AG09319 (cell line): Measurements from ENCODE around the gene LENEP.

Experiments
- DNase-seq: peaks from one replicate; pipeline ENCODE4 v3.0.0-alpha.2; 2010; ENCODE audit warnings: low read depth; ENCODE audit errors: extremely low read depth
- CTCF ChIP-seq: IDR thresholded peaks from 2 replicates; pipeline ENCODE4 v1.5.1; 2011; ENCODE audit warnings: low read depth, mild to moderate bottlenecking, inconsistent platforms, low read length, moderate library complexity

LENEP gene

DNA sequence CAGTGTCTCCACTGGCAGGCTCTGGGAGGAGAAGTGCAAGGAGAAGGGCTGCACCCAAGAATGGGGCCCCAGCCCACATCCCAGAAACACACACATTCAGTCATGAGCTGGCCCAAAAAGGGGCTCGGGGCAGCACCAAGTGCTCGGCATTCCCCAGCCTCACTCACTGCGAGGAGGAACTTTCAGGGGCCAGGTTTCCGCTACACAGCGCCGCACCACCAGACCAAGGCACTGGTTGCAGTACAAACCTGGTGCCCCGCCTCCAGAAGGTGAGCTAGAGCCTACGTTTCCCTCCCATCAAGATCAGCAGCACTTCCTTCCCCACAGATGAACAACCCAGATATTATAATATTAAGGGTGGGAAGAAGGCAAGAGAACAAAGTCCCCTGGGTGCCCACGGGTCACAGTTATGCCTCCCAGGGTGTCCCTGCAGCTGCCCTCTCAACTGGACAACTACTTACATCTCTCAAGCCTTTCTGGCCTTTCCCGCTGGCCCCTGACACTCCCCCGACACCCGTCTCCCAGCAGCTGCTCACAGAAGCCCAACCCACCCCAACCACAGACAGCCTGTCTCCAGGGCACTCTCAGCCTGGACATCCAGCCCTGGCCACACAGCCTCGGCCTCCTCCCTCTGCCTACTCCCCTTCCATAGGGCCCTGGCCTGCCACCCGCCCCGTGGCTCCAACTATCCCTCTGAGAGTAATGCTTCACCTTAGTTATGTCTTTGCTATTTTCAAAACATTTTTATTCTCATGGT lies 41.3 kb upstream of the LENEP start:
- no peak for TF ChIP-seq CTCF
- DNase-seq, result no peak

GRCh38 chr1:154952664-154953063 lies 40.7 kb upstream of the LENEP start:
- TF ChIP-seq CTCF, result no peak
- DNase-seq, result no peak

GRCh38 chr1:154953611-154954038 lies 39.8 kb upstream of the LENEP start:
- DNase-seq, result no peak

DNA sequence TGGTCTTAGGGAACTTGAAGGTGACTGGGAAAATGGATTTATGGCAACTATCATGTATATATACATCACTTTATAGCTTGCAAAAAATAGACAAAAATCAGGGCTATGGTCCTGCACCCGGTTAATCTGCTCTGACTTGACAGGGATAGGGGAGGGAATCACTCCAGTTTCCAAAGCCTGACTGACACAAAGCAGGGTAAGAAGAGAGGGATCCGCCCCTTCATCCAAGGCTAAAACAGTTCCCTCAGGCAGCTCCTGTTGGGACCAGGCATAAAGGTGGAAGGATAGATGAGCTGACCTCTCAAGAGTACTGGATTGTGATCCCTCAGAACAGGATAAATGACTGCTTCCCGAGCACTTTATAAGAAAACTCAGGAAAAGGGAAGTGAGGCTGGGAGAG lies 38.8 kb upstream of the LENEP start:
- no peak for TF ChIP-seq CTCF

More at GRCh38 chr1:154953611-154954038, 39.8 kb upstream of the LENEP start:
- TF ChIP-seq CTCF, result no peak

GRCh38 chr1:154955039-154955717 lies 38.2 kb upstream of the LENEP start:
- peak; percentile 35 for DNase-seq
- TF ChIP-seq CTCF, result no peak

More for the DNA sequence above, 38.8 kb upstream of the LENEP start:
- no peak for DNase-seq

DNA sequence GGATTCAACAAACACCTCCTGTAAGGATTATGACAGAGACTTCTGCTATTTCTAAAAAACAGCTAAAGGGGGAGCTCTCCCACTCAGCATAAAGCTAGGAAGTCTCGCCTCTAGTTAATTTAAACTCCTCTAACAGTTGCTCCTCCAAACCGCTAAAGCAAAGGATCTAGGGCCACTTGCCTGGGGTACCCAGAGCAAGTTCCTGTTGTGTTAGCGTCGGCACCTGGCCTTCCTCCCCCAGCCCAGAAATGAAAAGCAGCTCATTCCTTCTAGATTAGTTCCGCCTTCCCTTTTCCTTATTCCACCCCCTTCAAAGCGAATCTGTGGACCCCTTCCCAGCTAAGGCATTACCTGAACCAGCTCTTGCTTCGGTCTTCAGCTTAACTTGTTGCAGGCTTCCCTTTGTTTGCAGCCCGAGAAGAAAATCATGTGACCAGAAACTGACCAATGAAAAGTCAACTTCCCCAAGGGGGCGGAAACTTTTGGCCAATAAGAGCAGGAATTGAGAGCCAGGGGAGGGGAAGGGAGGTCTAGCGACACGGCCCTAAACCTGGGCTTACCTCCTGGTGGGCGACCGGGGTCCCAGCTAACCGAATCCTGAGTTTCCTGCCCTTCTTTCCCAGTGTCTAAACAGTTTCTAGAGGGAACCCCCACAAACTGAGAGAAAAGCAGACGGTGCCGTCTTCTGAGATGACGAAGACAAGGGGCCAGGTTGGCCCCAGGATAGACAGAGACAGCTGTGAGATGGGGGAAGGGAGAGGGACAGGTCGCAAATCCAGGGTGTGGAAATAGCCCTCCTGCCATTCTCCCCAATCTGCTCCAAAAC lies 37.5 kb upstream of the LENEP start, which contains the start of gene PBXIP1:
TSS of gene PBXIP1 (minus strand) at position 382 of the 826 bp plus-strand sequence. CDS start 2,378 bp downstream, outside the sequence.
- peak; percentile 45 for TF ChIP-seq CTCF
- peak; percentile 70 for DNase-seq
